WTC11 (cell line): ENCODE measurements around the gene TAC1. TPM values are rescaled to one million over a fixed set of nuclear protein-coding genes. Genes with fewer than 3 reads are reported as not detected.

Experiments used
- ATAC-seq: fragments of 200-7000 bp; cut with Tn5 transposase; 2 replicates; pipeline ENCODE4 v1.10.0; 2021; ENCODE audit warnings: mild to moderate bottlenecking, moderate library complexity
- CTCF ChIA-PET: fragments of 300-600 bp; sonication (Branson Sonifier 250); formaldehyde crosslinking; loops from one replicate; lab custom pipeline; 2021; ENCODE audit warnings: antibody characterized with exemption; lab: Charles Lee
- POLR2A ChIA-PET: fragments of 350-600 bp; sonication (Branson Sonifier 250); formaldehyde crosslinking; loops from one replicate; lab custom pipeline; 2021; ENCODE audit warnings: antibody characterized with exemption; lab: Charles Lee
- DNase-seq: peaks from one replicate; pipeline ENCODE4 v3.0.0; 2021; ENCODE audit warnings: low spot score
- H3K27ac Mint-ChIP-seq: 2 replicates; pipeline ENCODE4 v1.8.0; 2021; ENCODE audit warnings: mixed read lengths
- H3K27me3 Mint-ChIP-seq: 2 replicates; pipeline ENCODE4 v1.8.0; 2021; ENCODE audit warnings: low read depth, mild to moderate bottlenecking, moderate library complexity, mixed read lengths
- H3K36me3 Mint-ChIP-seq: 2 replicates; pipeline ENCODE4 v1.8.0; 2021; ENCODE audit warnings: mixed read lengths
- H3K4me1 Mint-ChIP-seq: 2 replicates; pipeline ENCODE4 v1.8.0; 2022; ENCODE audit warnings: mixed read lengths
- H3K4me3 Mint-ChIP-seq: 2 replicates; pipeline ENCODE4 v1.8.0; 2021; ENCODE audit warnings: mild to moderate bottlenecking, moderate library complexity, mixed read lengths
- H3K9me3 Mint-ChIP-seq: 2 replicates; pipeline ENCODE4 v1.8.0; 2021; ENCODE audit warnings: mixed read lengths
- CREM ChIP-seq: sonication (generic); formaldehyde crosslinking; IDR thresholded peaks from 2 replicates; pipeline ENCODE4 v1.8.1; 2022; ENCODE audit warnings: mild to moderate bottlenecking, missing genetic modification reagents, moderate library complexity
- ETV6 ChIP-seq: sonication (generic); formaldehyde crosslinking; IDR thresholded peaks from 2 replicates; pipeline ENCODE4 v1.8.1; 2022; ENCODE audit warnings: mild to moderate bottlenecking, missing genetic modification reagents
- FOXK1 ChIP-seq: sonication (generic); formaldehyde crosslinking; IDR thresholded peaks from 2 replicates; pipeline ENCODE4 v1.8.0; 2022; ENCODE audit warnings: mild to moderate bottlenecking, moderate library complexity, missing genetic modification reagents
- GABPB1 ChIP-seq: sonication (generic); formaldehyde crosslinking; IDR thresholded peaks from 2 replicates; pipeline ENCODE4 v1.8.1; 2023; ENCODE audit warnings: mild to moderate bottlenecking, missing genetic modification reagents
- GRHL2 ChIP-seq: fragments of 250-450 bp; sonication (Bioruptor Pico); IDR thresholded peaks from 2 replicates; pipeline ENCODE4 v1.8.0; 2022; ENCODE audit warnings: mild to moderate bottlenecking, moderate library complexity; ENCODE audit not compliant: insufficient replicate concordance, severe bottlenecking
- GTF2I ChIP-seq: fragments of 250-450 bp; sonication (Bioruptor Pico); conservative IDR thresholded peaks from 2 replicates; pipeline ENCODE4 v1.4.0; 2021; ENCODE audit warnings: mild to moderate bottlenecking
- HMGA2 ChIP-seq: fragments of 250-450 bp; sonication (Bioruptor Pico); IDR thresholded peaks from 2 replicates; pipeline ENCODE4 v1.4.0; 2021; ENCODE audit warnings: mild to moderate bottlenecking, moderate library complexity
- IRF2 ChIP-seq: sonication (generic); formaldehyde crosslinking; IDR thresholded peaks from 2 replicates; pipeline ENCODE4 v1.8.0; 2022; ENCODE audit warnings: low read depth, missing genetic modification reagents, borderline replicate concordance
- KAT7 ChIP-seq: sonication (generic); formaldehyde crosslinking; IDR thresholded peaks from 2 replicates; pipeline ENCODE4 v1.8.1; 2023; ENCODE audit warnings: missing genetic modification reagents, mild to moderate bottlenecking, borderline replicate concordance
- MXD4 ChIP-seq: fragments of 250-450 bp; sonication (Bioruptor Pico); IDR thresholded peaks from 2 replicates; pipeline ENCODE4 v1.8.0; 2021; ENCODE audit warnings: mild to moderate bottlenecking, moderate library complexity, borderline replicate concordance
- NFE2L1 ChIP-seq: sonication (generic); formaldehyde crosslinking; IDR thresholded peaks from 2 replicates; pipeline ENCODE4 v1.8.1; 2023; ENCODE audit warnings: missing genetic modification reagents
- OVOL2 ChIP-seq: fragments of 250-450 bp; sonication (Bioruptor Pico); IDR thresholded peaks from 2 replicates; pipeline ENCODE4 v1.9.0; 2021; ENCODE audit warnings: mild to moderate bottlenecking, borderline replicate concordance
- RORB ChIP-seq: fragments of 250-450 bp; sonication (Bioruptor Pico); IDR thresholded peaks from 2 replicates; pipeline ENCODE4 v1.9.0; 2021; ENCODE audit warnings: mild to moderate bottlenecking
- SMAD4 ChIP-seq: sonication (generic); formaldehyde crosslinking; IDR thresholded peaks from 2 replicates; pipeline ENCODE4 v1.8.0; 2022; ENCODE audit warnings: mild to moderate bottlenecking, missing genetic modification reagents
- ZNF121 ChIP-seq: sonication (generic); formaldehyde crosslinking; IDR thresholded peaks from 2 replicates; pipeline ENCODE4 v1.8.0; 2023; ENCODE audit warnings: missing genetic modification reagents
- ZNF263 ChIP-seq: sonication (generic); formaldehyde crosslinking; IDR thresholded peaks from 2 replicates; pipeline ENCODE4 v1.8.1; 2022; ENCODE audit warnings: low read depth, mild to moderate bottlenecking, moderate library complexity, missing genetic modification reagents
- total RNA-seq: library from RNA; stranded (reverse); gene quantifications from 3 replicates; pipeline ENCODE4 v1.2.3, GENCODE V29; 2021
- TF ChIP-seq, protein P1 (sequence below): sonication (generic); formaldehyde crosslinking; IDR thresholded peaks from 2 replicates; pipeline ENCODE4 v1.8.1; 2022; ENCODE audit warnings: low read depth, missing genetic modification reagents, borderline replicate concordance
- TF ChIP-seq, protein P2 (sequence below): fragments of 250-450 bp; sonication (Bioruptor Pico); conservative IDR thresholded peaks from 2 replicates; pipeline ENCODE4 v1.9.0; 2021; ENCODE audit warnings: mild to moderate bottlenecking
- TF ChIP-seq, protein P3 (sequence below): sonication (generic); formaldehyde crosslinking; IDR thresholded peaks from 2 replicates; pipeline ENCODE4 v1.8.1; 2022; ENCODE audit warnings: low read depth, mild to moderate bottlenecking, moderate library complexity, missing genetic modification reagents, borderline replicate concordance
- TF ChIP-seq, protein P4 (sequence below): sonication (generic); formaldehyde crosslinking; IDR thresholded peaks from 2 replicates; pipeline ENCODE4 v1.8.1; 2023; ENCODE audit warnings: mild to moderate bottlenecking, missing genetic modification reagents
- TF ChIP-seq, protein P5 (sequence below): sonication (generic); formaldehyde crosslinking; conservative IDR thresholded peaks from 2 replicates; pipeline ENCODE4 v1.8.1; 2023; ENCODE audit warnings: mild to moderate bottlenecking, low read depth, missing genetic modification reagents, moderate library complexity

TAC1 gene
- total RNA-seq, 1 experiment from 2014 or later, result 0.42 TPM

DNA sequence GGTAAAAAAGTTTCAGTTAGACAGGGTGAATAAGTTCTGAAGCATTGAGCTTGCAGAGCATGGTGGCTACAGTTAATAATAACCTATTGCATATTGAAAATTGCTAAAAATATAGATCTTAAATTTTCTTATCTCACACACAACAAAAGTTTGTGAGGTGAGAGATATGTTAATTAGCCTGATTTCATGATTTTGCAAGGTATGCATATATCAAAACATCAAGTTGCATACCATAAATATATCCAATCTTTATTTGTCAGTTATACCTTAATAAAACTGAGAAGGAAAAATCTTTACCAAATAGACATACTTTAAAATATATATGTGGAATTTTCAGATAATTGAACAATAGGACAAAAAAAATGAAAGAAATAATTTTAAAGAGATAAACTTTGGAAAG is 16.6 kb downstream of the TAC1 start:
- peaks cover 2% of the 10 kb centered on the region; the same call in 1 of the 2 replicates for H3K27me3 Mint-ChIP-seq
- DNase-seq, result no peak
- H3K36me3 Mint-ChIP-seq, result no peaks in the 10 kb centered on the region
- TF ChIP-seq HMGA2 (CRISPR knock-in tag) (no peak), GABPB1 (CRISPR knock-in tag) (no peak), ZNF263 (CRISPR knock-in tag) (no peak)
- TF ChIP-seq, protein P1, sequence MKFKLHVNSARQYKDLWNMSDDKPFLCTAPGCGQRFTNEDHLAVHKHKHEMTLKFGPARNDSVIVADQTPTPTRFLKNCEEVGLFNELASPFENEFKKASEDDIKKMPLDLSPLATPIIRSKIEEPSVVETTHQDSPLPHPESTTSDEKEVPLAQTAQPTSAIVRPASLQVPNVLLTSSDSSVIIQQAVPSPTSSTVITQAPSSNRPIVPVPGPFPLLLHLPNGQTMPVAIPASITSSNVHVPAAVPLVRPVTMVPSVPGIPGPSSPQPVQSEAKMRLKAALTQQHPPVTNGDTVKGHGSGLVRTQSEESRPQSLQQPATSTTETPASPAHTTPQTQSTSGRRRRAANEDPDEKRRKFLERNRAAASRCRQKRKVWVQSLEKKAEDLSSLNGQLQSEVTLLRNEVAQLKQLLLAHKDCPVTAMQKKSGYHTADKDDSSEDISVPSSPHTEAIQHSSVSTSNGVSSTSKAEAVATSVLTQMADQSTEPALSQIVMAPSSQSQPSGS (CRISPR knock-in tag), result no peak
- TF ChIP-seq, protein P2, sequence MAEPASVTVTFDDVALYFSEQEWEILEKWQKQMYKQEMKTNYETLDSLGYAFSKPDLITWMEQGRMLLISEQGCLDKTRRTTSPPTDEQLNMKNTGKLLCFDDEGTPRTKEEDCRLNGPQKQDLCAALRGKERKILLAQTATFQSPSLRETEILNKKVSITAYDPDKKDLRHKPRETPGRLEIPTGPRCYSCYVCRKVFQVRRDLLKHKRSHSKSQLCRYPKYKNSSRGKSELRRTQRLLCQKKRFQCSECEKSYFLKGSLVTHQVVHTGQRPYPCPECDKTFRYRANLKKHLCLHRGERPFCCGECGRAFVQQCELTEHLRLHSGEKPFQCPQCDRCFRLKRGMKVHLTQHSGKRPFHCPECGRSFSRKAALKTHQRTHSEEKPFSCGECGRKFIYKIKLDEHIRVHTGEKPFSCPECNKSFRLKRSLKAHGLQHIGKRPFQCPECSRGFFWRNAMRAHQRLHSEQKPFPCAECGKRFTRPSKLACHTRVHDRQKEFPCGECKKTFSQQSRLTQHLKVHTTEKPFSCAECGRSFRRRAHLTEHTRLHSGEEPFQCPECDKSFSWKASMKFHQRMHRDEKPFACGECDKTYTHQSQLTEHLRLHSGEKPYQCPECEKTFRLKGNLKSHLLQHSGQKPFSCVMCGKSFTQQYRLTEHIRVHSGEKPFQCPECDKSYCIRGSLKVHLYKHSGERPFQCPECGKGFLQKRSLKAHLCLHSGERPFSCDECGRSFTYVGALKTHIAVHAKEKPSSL (CRISPR knock-in tag), result no peak
- TF ChIP-seq, protein P3, sequence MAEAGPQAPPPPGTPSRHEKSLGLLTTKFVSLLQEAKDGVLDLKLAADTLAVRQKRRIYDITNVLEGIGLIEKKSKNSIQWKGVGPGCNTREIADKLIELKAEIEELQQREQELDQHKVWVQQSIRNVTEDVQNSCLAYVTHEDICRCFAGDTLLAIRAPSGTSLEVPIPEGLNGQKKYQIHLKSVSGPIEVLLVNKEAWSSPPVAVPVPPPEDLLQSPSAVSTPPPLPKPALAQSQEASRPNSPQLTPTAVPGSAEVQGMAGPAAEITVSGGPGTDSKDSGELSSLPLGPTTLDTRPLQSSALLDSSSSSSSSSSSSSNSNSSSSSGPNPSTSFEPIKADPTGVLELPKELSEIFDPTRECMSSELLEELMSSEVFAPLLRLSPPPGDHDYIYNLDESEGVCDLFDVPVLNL (CRISPR knock-in tag), result no peak
- no peaks in the 10 kb centered on the region for H3K9me3 Mint-ChIP-seq
- no peaks in the 10 kb centered on the region for H3K4me1 Mint-ChIP-seq
- CTCF ChIA-PET, result no interaction called here
- ATAC-seq, result no peak
- POLR2A ChIA-PET, result no interaction called here
- H3K27ac Mint-ChIP-seq, result no peak overlapping the region
- H3K4me3 Mint-ChIP-seq, result no peak overlapping the region

DNA sequence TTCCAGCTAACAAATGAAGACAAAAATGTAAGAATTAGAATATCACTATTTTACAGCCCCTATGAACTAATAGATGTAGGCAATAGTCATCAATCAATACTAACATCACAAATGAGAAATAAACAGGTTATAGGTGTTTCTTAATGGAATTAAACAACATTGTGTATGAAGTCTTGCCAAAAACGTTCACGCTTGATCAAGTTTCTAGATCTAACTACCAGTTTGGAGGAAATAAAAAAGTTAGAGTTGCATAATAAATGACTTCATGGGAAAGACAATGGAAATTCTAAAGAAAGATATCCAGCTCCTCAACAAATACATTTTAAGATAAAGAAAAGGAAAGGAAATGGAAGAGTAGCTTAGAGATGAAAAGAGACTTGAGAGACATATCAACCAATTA is 19.7 kb downstream of the TAC1 start:
- ChIA-PET CTCF (no interaction called here), POLR2A (no interaction called here)
- H3K4me3 Mint-ChIP-seq, result no peak overlapping the region

More for the DNA sequence above, 19.7 kb downstream of the TAC1 start:
- DNase-seq (no peak), ATAC-seq (no peak)
- Mint-ChIP-seq H3K27me3 (peaks cover 2% of the 10 kb centered on the region; the same call in 1 of the 2 replicates), H3K4me1 (no peaks in the 10 kb centered on the region), H3K27ac (no peak overlapping the region), H3K36me3 (no peaks in the 10 kb centered on the region), H3K9me3 (no peaks in the 10 kb centered on the region)
- TF ChIP-seq RORB (no peak), KAT7 (CRISPR knock-in tag) (no peak), GRHL2 (CRISPR knock-in tag) (no peak), ETV6 (CRISPR knock-in tag) (no peak), GTF2I (CRISPR knock-in tag) (no peak), MXD4 (CRISPR knock-in tag) (no peak), OVOL2 (CRISPR knock-in tag) (no peak), NFE2L1 (CRISPR knock-in tag) (no peak), CREM (CRISPR knock-in tag) (no peak), IRF2 (CRISPR knock-in tag) (no peak), FOXK1 (no peak), ZNF121 (CRISPR knock-in tag) (no peak), SMAD4 (CRISPR knock-in tag) (no peak)
- TF ChIP-seq, protein P4, sequence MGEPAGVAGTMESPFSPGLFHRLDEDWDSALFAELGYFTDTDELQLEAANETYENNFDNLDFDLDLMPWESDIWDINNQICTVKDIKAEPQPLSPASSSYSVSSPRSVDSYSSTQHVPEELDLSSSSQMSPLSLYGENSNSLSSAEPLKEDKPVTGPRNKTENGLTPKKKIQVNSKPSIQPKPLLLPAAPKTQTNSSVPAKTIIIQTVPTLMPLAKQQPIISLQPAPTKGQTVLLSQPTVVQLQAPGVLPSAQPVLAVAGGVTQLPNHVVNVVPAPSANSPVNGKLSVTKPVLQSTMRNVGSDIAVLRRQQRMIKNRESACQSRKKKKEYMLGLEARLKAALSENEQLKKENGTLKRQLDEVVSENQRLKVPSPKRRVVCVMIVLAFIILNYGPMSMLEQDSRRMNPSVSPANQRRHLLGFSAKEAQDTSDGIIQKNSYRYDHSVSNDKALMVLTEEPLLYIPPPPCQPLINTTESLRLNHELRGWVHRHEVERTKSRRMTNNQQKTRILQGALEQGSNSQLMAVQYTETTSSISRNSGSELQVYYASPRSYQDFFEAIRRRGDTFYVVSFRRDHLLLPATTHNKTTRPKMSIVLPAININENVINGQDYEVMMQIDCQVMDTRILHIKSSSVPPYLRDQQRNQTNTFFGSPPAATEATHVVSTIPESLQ, result no peak
- TF ChIP-seq, protein P5, sequence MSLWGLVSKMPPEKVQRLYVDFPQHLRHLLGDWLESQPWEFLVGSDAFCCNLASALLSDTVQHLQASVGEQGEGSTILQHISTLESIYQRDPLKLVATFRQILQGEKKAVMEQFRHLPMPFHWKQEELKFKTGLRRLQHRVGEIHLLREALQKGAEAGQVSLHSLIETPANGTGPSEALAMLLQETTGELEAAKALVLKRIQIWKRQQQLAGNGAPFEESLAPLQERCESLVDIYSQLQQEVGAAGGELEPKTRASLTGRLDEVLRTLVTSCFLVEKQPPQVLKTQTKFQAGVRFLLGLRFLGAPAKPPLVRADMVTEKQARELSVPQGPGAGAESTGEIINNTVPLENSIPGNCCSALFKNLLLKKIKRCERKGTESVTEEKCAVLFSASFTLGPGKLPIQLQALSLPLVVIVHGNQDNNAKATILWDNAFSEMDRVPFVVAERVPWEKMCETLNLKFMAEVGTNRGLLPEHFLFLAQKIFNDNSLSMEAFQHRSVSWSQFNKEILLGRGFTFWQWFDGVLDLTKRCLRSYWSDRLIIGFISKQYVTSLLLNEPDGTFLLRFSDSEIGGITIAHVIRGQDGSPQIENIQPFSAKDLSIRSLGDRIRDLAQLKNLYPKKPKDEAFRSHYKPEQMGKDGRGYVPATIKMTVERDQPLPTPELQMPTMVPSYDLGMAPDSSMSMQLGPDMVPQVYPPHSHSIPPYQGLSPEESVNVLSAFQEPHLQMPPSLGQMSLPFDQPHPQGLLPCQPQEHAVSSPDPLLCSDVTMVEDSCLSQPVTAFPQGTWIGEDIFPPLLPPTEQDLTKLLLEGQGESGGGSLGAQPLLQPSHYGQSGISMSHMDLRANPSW (CRISPR knock-in tag), result no peak
